VCaP (cell line): ENCODE measurements around the gene CCRL2.

Source experiments
- H3K27ac ChIP-seq: fragments of 450-650 bp; 2 replicates; pipeline ENCODE4 v1.5.1; 2017
- TF ChIP-seq, protein P1 (sequence below): fragments of 450-650 bp; conservative IDR thresholded peaks from 2 replicates; pipeline ENCODE4 v1.5.1; 2017; ENCODE audit warnings: mild to moderate bottlenecking, moderate library complexity

CCRL2 gene

GRCh38 chr3:46409739-46410489 lies 2.9 kb downstream of the CCRL2 start:
- TF ChIP-seq, protein P1, sequence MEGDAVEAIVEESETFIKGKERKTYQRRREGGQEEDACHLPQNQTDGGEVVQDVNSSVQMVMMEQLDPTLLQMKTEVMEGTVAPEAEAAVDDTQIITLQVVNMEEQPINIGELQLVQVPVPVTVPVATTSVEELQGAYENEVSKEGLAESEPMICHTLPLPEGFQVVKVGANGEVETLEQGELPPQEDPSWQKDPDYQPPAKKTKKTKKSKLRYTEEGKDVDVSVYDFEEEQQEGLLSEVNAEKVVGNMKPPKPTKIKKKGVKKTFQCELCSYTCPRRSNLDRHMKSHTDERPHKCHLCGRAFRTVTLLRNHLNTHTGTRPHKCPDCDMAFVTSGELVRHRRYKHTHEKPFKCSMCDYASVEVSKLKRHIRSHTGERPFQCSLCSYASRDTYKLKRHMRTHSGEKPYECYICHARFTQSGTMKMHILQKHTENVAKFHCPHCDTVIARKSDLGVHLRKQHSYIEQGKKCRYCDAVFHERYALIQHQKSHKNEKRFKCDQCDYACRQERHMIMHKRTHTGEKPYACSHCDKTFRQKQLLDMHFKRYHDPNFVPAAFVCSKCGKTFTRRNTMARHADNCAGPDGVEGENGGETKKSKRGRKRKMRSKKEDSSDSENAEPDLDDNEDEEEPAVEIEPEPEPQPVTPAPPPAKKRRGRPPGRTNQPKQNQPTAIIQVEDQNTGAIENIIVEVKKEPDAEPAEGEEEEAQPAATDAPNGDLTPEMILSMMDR = no peak
- no peak overlapping the region for H3K27ac ChIP-seq

DNA sequence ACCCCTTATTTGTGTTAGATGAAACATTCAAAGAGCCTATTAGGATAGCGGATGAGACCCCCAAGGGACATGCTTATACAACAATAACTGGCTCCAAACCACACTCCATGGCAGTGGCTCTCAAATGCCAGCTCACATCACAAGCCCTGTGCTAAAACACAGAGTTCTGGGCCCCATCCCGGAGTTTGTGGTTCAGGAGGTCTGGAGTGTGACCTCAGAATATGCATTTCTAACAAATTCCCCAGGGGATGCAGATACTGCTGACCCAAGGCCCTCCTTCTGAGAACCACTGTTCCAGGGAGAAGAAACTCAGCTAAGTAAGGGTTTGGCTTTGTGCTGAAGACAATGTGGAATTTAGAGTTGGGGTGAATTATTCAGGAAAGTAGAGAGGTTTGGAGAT lies 3.6 kb downstream of the CCRL2 start:
- TF ChIP-seq, protein P1 = no peak
- H3K27ac ChIP-seq = no peak overlapping the region

DNA sequence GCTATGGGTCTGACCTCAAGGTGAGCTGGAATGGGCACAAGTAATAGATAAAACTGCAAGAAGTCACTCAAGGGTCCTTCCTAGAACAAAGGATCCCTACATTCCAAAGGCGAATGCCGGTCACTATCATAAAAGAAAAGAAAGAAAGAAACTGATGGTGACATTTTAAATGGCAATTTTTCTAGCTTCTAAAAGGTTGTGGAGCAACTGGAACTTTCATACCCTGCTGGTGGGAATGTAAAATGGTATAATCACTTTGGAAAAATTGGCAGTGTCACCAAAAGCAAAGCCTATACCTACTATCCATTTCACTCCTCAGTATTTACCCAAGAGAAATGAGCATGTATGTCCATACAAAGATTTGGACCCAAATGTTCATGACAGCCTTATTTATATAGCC lies 4.2 kb downstream of the CCRL2 start:
- TF ChIP-seq, protein P1 = no peak

DNA sequence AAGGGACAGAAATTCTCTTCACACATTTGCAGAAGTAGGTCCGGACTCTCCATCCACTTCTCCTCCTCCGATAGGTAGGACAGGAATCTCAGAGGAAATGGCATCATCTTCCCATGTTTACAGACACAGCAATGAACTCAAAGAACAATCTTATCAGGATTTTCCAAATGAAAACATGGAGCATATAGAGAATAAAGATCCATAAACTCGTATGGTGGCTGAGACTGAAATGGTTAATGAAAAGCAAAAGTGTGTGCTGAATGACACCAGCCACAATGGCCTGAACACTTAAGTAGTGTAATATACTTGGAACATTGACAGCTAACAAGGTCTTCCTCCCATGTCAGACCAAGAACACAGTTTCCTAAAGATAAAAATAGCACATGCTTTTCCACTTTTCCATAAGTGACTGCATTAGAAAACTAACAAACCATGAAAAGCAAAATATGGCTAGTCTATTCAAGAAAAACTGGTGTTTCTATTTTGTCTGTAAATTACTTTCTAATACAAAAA lies 5.8 kb downstream of the CCRL2 start:
- TF ChIP-seq, protein P1 = no peak
- H3K27ac ChIP-seq = peak overlapping the region; percentile 10; the same call in 1 of the 2 replicates

More for the DNA sequence above, 4.2 kb downstream of the CCRL2 start:
- no peak overlapping the region for H3K27ac ChIP-seq

DNA sequence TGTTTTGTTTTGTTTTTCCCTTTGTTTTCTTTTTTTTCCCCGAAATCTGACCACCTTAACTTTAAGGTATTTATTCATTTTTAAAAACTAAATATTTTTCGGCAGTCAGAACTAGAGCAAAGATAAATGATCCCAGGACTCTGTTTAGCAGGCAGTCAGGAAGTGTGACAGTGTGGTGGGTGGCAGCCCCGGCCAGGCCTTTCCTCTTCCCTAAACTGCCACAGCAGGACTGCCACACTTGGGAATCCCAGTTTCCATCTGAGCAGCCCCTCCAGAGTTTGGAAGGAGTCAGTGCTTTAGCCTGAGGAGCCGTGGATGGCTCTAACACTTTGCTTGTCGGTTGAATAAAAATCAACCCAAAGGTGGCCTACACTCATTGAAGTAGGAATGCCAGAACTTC lies 6.9 kb downstream of the CCRL2 start:
- TF ChIP-seq, protein P1 = no peak
- no peak overlapping the region for H3K27ac ChIP-seq

GRCh38 chr3:46414739-46415138 lies 7.7 kb downstream of the CCRL2 start:
- no peak overlapping the region for H3K27ac ChIP-seq
- TF ChIP-seq, protein P1 = no peak

GRCh38 chr3:46416125-46416810 lies 9.2 kb downstream of the CCRL2 start:
- H3K27ac ChIP-seq = no peak overlapping the region
- TF ChIP-seq, protein P1 = no peak
